Keratinocyte (primary cell): ENCODE measurements around the gene COL4A6. TPM values are rescaled to one million over a fixed set of nuclear protein-coding genes. Genes with fewer than 3 reads are reported as not detected.

Experiments used
- DNase-seq: peaks from one replicate; pipeline ENCODE4 v3.0.0-alpha.2; 2011; ENCODE audit warnings: low read depth, missing footprints, low spot score
- FAIRE-seq: peaks from 2 replicates; lab custom pipeline; 2011; peaks lifted over from hg19 to GRCh38; lab: Jason Lieb, UNC
- H2AFZ ChIP-seq: 2 replicates; pipeline ENCODE4 v1.6.0; 2012; ENCODE audit warnings: low read length, control low read depth, inconsistent platforms; ENCODE audit not compliant: control insufficient read depth
- H3K27ac ChIP-seq: 2 replicates; pipeline ENCODE4 v1.5.1; 2011; ENCODE audit warnings: low read length; ENCODE audit not compliant: control insufficient read depth, insufficient read depth
- H3K27me3 ChIP-seq: 3 replicates; pipeline ENCODE4 v1.6.0; 2011; ENCODE audit warnings: low read length; ENCODE audit not compliant: control insufficient read depth, insufficient read depth; ENCODE audit errors: extremely low read depth
- H3K36me3 ChIP-seq, 2 experiments: 2 replicates in 1 of 2; 3 replicates in 1 of 2; pipeline ENCODE4 v1.5.1; 2011; ENCODE audit warnings: low read length in 2 of 2, mild to moderate bottlenecking in 1 of 2; ENCODE audit not compliant: control insufficient read depth in 2 of 2, insufficient read depth in 2 of 2; ENCODE audit errors: extremely low read depth in 1 of 2
- H3K4me1 ChIP-seq: 3 replicates; pipeline ENCODE4 v1.5.1; 2011; ENCODE audit warnings: low read length; ENCODE audit not compliant: control insufficient read depth, insufficient read depth; ENCODE audit errors: extremely low read depth
- H3K4me2 ChIP-seq: 3 replicates; pipeline ENCODE4 v1.6.0; 2011; ENCODE audit warnings: low read depth, low read length; ENCODE audit not compliant: control insufficient read depth, insufficient read depth; ENCODE audit errors: extremely low read depth
- H3K4me3 ChIP-seq, 3 experiments: fragments of 200-600 bp in 1 of 3; sonication (generic) in 1 of 3; 2 replicates in 2 of 3; 3 replicates in 1 of 3; pipeline ENCODE4 v1.5.1; 2011 to 2016; ENCODE audit warnings: low read length in 3 of 3, mild to moderate bottlenecking in 3 of 3, control low read depth in 2 of 3, inconsistent platforms in 1 of 3, low read depth in 1 of 3, mixed read lengths in 1 of 3, mixed run types in 1 of 3, moderate library complexity in 1 of 3; ENCODE audit not compliant: control insufficient read depth in 2 of 3, insufficient read depth in 2 of 3; ENCODE audit errors: extremely low read depth in 1 of 3
- H3K79me2 ChIP-seq: 2 replicates; pipeline ENCODE4 v1.6.0; 2012; ENCODE audit warnings: low read length; ENCODE audit not compliant: control insufficient read depth, insufficient read depth
- H3K9ac ChIP-seq: 3 replicates; pipeline ENCODE4 v1.6.0; 2011; ENCODE audit warnings: low read length; ENCODE audit not compliant: control insufficient read depth, insufficient read depth; ENCODE audit errors: extremely low read depth
- H3K9me1 ChIP-seq: 3 replicates; pipeline ENCODE4 v1.6.0; 2011; ENCODE audit warnings: low read length; ENCODE audit not compliant: control insufficient read depth, insufficient read depth; ENCODE audit errors: extremely low read depth
- H3K9me3 ChIP-seq: 2 replicates; pipeline ENCODE4 v1.5.1; 2012; ENCODE audit warnings: low read depth, low read length; ENCODE audit not compliant: control insufficient read depth
- H4K20me1 ChIP-seq: 3 replicates; pipeline ENCODE4 v1.6.0; 2011; ENCODE audit warnings: low read length; ENCODE audit not compliant: control insufficient read depth, insufficient read depth; ENCODE audit errors: extremely low read depth
- EZH2 ChIP-seq: IDR thresholded peaks from one replicate; pipeline ENCODE4 v1.6.1; 2012; ENCODE audit warnings: inconsistent platforms, mild to moderate bottlenecking, low read length, moderate library complexity
- dilution Hi-C: fragments of 300-500 bp; cut with MboI; formaldehyde crosslinking; loops from one replicate; pipeline ENCODE4 v1.7.0; 2020; ENCODE audit warnings: low sequenced_read_pairs; ENCODE audit not compliant: extremely low pct_ligation_motif_present
- polyA plus RNA-seq, 5 experiments: library from polyadenylated mRNA; depleted of rRNA in 3 of 5; stranded (reverse) in 3 of 5; stranded (forward) in 1 of 5; unstranded in 1 of 5; fragments of >200 nt; gene quantifications; 1 replicate in 1 of 5; 2 replicates in 3 of 5; 3 replicates in 1 of 5; pipeline versions ENCODE4 v1.2.1 to v1.2.3, GENCODE V29; 2011 to 2012; ENCODE audit warnings: missing spikeins in 2 of 5, low read depth in 1 of 5, low replicate concordance in 1 of 5
- TF ChIP-seq, protein P1 (sequence below), 3 experiments: IDR thresholded peaks in 1 of 3; conservative IDR thresholded peaks in 1 of 3; optimal IDR thresholded peaks in 1 of 3; 2 replicates in 2 of 3; 3 replicates in 1 of 3; pipeline versions ENCODE3 to v1.5.1; 2011; ENCODE audit warnings: low read length in 3 of 3, mild to moderate bottlenecking in 3 of 3, moderate library complexity in 2 of 3, control low read depth in 1 of 3, inconsistent platforms in 1 of 3; ENCODE audit not compliant: insufficient read depth in 2 of 3; ENCODE audit errors: extremely low read depth in 1 of 3

COL4A6 gene
- polyA plus RNA-seq, 1 donor (not counting 4 experiments of a cell fraction or from before 2014, with no cell fraction given): 18.8 TPM

DNA sequence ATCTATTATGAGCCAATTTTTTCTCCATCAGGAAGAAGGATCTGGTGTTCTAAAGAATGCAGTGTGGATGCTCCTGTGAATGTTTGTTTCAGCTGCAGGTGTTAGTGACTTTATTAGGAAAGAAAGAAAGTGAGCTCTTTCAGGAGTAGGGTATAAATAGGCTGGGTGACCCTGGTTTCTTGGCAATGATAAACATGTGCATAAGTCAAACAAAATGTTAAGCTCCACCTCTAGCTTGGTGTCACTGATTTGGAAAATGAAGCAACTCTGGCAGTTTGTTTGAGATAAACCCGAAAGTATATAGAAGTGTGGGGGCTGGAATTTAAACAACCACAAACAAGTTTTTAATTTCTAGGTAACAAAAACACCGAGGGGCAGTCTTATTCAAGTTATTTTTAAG lies 152.3 kb downstream of the COL4A6 start:
- no peaks in the 10 kb centered on the region for H4K20me1 ChIP-seq
- DNase-seq (no peak), FAIRE-seq (no peak)
- no peak overlapping the region for H3K27ac ChIP-seq
- H3K9ac ChIP-seq: no peak overlapping the region
- H3K36me3 ChIP-seq: no peaks in the 10 kb centered on the region
- H3K9me1 ChIP-seq: no peaks in the 10 kb centered on the region
- H3K9me3 ChIP-seq: no peaks in the 10 kb centered on the region
- no peak overlapping the region for H3K4me2 ChIP-seq
- no peak overlapping the region for H2AFZ ChIP-seq
- peaks cover 8% of the 10 kb centered on the region for H3K27me3 ChIP-seq
- dilution Hi-C loops: no loop called here
- TF ChIP-seq, protein P1, sequence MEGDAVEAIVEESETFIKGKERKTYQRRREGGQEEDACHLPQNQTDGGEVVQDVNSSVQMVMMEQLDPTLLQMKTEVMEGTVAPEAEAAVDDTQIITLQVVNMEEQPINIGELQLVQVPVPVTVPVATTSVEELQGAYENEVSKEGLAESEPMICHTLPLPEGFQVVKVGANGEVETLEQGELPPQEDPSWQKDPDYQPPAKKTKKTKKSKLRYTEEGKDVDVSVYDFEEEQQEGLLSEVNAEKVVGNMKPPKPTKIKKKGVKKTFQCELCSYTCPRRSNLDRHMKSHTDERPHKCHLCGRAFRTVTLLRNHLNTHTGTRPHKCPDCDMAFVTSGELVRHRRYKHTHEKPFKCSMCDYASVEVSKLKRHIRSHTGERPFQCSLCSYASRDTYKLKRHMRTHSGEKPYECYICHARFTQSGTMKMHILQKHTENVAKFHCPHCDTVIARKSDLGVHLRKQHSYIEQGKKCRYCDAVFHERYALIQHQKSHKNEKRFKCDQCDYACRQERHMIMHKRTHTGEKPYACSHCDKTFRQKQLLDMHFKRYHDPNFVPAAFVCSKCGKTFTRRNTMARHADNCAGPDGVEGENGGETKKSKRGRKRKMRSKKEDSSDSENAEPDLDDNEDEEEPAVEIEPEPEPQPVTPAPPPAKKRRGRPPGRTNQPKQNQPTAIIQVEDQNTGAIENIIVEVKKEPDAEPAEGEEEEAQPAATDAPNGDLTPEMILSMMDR (optimal IDR thresholded peaks at IDR 0.05 in 1 of 3, IDR thresholded peaks at IDR 0.05 in 1 of 3, conservative IDR thresholded peaks at IDR 0.05 in 1 of 3; ENCODE audit: extremely low read depth in 1 of 3, insufficient read depth in 2 of 3, low read length in 3 of 3): no peak
- TF ChIP-seq EZH2: no peak
- H3K4me3 ChIP-seq: no peak overlapping the region
- H3K4me1 ChIP-seq: no peaks in the 10 kb centered on the region
- H3K79me2 ChIP-seq: no peaks in the 10 kb centered on the region

DNA sequence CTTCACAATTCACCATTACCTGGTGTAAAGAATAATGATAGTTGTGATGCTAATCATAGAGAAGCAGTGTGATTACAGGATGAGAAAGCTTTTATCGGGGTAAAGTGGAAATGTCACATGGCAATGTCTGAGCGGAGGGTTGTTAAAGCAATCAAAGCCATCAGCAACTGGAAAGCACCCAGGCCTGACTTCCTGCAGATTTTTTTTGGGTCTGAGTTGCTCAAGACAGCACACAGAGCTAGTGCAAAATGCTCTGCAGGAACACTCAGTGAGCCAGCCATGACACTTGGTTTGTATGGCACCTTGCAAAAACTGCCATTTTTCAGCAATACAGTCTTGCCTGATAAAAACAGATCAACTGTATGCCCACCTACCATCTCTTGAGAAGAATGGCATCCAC lies 152.9 kb downstream of the COL4A6 start:
- Histone ChIP-seq H3K27me3 (peaks cover 8% of the 10 kb centered on the region), H3K4me3 (no peak overlapping the region), H3K9me3 (no peaks in the 10 kb centered on the region), H3K36me3 (no peaks in the 10 kb centered on the region), H3K4me1 (no peaks in the 10 kb centered on the region), H3K9me1 (no peaks in the 10 kb centered on the region), H3K79me2 (no peaks in the 10 kb centered on the region), H3K27ac (no peak overlapping the region), H3K4me2 (no peak overlapping the region), H4K20me1 (no peaks in the 10 kb centered on the region), H2AFZ (no peak overlapping the region), H3K9ac (no peak overlapping the region)
- FAIRE-seq (no peak), DNase-seq (no peak)
- no peak for TF ChIP-seq EZH2
- TF ChIP-seq, protein P1 (optimal IDR thresholded peaks at IDR 0.05 in 1 of 3, IDR thresholded peaks at IDR 0.05 in 1 of 3, conservative IDR thresholded peaks at IDR 0.05 in 1 of 3; ENCODE audit: extremely low read depth in 1 of 3, insufficient read depth in 2 of 3, low read length in 3 of 3): no peak
- dilution Hi-C loops: no loop called here
